ENCODE results near the gene WDR75.

GRCh38 chr2:189441709-189442074 lies 418 bp downstream of the WDR75 start:
- TF ChIP-seq POLR2A (IDR thresholded peaks at IDR 0.05) = no peak
- TF ChIP-seq, protein P1, sequence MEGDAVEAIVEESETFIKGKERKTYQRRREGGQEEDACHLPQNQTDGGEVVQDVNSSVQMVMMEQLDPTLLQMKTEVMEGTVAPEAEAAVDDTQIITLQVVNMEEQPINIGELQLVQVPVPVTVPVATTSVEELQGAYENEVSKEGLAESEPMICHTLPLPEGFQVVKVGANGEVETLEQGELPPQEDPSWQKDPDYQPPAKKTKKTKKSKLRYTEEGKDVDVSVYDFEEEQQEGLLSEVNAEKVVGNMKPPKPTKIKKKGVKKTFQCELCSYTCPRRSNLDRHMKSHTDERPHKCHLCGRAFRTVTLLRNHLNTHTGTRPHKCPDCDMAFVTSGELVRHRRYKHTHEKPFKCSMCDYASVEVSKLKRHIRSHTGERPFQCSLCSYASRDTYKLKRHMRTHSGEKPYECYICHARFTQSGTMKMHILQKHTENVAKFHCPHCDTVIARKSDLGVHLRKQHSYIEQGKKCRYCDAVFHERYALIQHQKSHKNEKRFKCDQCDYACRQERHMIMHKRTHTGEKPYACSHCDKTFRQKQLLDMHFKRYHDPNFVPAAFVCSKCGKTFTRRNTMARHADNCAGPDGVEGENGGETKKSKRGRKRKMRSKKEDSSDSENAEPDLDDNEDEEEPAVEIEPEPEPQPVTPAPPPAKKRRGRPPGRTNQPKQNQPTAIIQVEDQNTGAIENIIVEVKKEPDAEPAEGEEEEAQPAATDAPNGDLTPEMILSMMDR (IDR thresholded peaks at IDR 0.05 in 8 of 11, conservative IDR thresholded peaks at IDR 0.05 in 3 of 11) = no peak

All from spleen (tissue), 7 donors.